Activated T-helper 1 cell treated with Interleukin-2 at 50 U/mL for 16 hours (primary cell): Measurements from ENCODE around the gene RAI1.
"Not testable (repeated sequence)": the region's sequence is repeated elsewhere in the genome, so short reads cannot be mapped to it uniquely, and the experiment has no call there.

Source experiments
- DNase-seq: peaks from one replicate; pipeline ENCODE4 v3.0.0-alpha.2; 2020; ENCODE audit warnings: low read depth

Gene RAI1

GRCh38 chr17:17665255-17665654 is 16.0 kb upstream of the RAI1 start:
- no peak for DNase-seq

GRCh38 chr17:17666111-17666714 is 15.0 kb upstream of the RAI1 start:
- no peak for DNase-seq

GRCh38 chr17:17667231-17667630 is 14.0 kb upstream of the RAI1 start:
- no peak for DNase-seq

- DNase-seq: no peak
Observed at GRCh38 chr17:17667947-17668346, 13.3 kb upstream of the RAI1 start.

- DNase-seq: no peak
Observed at GRCh38 chr17:17668358-17668757, 12.9 kb upstream of the RAI1 start.

- DNase-seq: no peak
Observed at GRCh38 chr17:17668775-17669579, 12.3 kb upstream of the RAI1 start.

- DNase-seq: no peak
Observed at GRCh38 chr17:17669580-17670235, 11.6 kb upstream of the RAI1 start.

GRCh38 chr17:17670701-17671305 is 10.5 kb upstream of the RAI1 start:
- DNase-seq: no peak

- DNase-seq: no peak
Observed at GRCh38 chr17:17671369-17672129, 9.7 kb upstream of the RAI1 start.

- no peak for DNase-seq
Observed at GRCh38 chr17:17672453-17673368, 8.5 kb upstream of the RAI1 start.

- DNase-seq: no peak
Observed at GRCh38 chr17:17675416-17675815, 5.8 kb upstream of the RAI1 start.

- DNase-seq: no peak
Observed at GRCh38 chr17:17675925-17676534, 5.2 kb upstream of the RAI1 start.

- no peak for DNase-seq
Observed at GRCh38 chr17:17676752-17677151, 4.5 kb upstream of the RAI1 start.

GRCh38 chr17:17677299-17678040 is 3.8 kb upstream of the RAI1 start:
- DNase-seq: no peak

GRCh38 chr17:17678063-17678699 is 3.1 kb upstream of the RAI1 start:
- not testable (repeated sequence) for DNase-seq

- no peak for DNase-seq
Observed at GRCh38 chr17:17679243-17679642, 2.0 kb upstream of the RAI1 start.

GRCh38 chr17:17679748-17680147 is 1.5 kb upstream of the RAI1 start:
- DNase-seq: no peak

GRCh38 chr17:17680477-17681186 is 626 bp upstream of the RAI1 start:
- no peak for DNase-seq
